Stimulated activated CD4-positive, alpha-beta T cell treated with anti-CD3 and anti-CD28 coated beads, TNF-alpha, amount 100 ng/mL, for 24 hours (primary cell): ENCODE data around the gene SORCS3.

Experiments used
- DNase-seq, 3 experiments: peaks; one replicate each; pipeline ENCODE4 v3.0.0-alpha.2; 2020; ENCODE audit warnings: low read depth in 3 of 3

Gene SORCS3

DNA sequence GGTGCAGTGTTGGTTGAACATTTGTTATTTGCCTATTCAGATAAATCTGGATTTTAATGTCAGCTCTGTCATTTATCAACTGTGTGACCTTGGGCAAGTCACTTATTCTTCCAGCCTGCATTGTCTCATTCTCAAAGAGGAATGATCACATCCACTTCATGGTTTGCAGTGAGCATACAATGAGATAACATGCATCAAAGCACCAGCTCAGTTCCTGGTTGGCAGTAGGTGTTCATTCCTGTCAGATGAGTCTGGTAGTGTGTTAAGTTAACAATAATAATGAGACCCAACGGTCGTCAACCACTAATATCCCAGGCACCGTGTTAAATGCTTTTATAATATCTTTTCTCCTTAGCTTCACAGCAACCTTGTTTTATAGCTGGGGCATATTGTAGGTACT is 137.3 kb downstream of the SORCS3 start:
- no peak for DNase-seq

- DNase-seq = no peak
Observed at GRCh38 chr10:104779701-104780100, 138.6 kb downstream of the SORCS3 start.

GRCh38 chr10:104780165-104780564 is 139.1 kb downstream of the SORCS3 start:
- DNase-seq = no peak

DNA sequence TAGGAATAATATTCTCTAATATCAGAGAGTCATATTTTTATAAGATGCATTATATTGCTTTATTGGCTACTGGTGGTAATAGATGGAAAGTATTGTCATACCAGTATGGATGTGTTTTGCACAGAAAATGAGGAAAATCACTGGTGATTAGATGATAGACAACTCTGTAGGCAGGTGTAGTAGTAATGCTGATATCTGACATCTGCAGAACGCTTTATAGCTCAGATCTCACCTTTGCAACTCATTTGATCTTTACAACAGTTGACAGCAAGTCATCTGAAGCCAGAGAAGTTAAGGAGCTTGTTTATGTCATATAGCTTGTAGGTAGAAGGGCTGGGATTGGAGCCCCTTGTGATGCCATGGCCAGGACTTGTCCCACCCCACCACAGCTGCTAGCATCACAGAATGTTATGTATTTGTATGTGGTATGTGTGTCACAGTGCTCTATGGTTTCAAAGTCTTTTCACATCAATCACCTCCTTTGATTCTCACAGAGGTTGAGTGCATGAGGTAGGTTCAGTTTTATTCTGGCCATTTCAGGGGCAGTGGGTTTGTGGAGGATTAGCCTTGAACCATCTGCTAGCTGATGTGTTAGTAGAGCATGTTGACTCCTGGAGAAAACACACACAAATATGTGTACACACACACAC is 140.0 kb downstream of the SORCS3 start:
- DNase-seq = no peak

- DNase-seq = no peak
Observed at GRCh38 chr10:104784452-104784851, 143.4 kb downstream of the SORCS3 start.

- DNase-seq = no peak
Observed at GRCh38 chr10:104791471-104791870, 150.4 kb downstream of the SORCS3 start.

DNA sequence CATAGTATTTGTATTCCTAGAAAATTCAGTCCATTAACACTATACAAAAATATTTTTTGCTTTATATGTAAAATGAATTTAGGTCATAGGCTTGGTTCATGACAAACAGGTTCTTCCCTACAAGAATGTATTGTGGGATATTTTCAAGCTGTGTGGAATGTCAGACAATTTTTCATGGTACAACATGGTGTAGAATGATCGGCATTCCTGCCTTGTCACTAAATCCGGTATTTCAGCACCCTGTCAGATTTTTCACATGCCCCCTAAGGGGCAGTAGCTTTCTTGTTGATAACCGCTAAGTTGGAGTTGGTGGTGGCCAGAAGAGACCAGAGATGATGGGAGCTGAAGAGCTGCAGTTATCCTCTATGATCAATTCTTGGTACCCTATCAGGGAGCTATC is 154.3 kb downstream of the SORCS3 start:
- DNase-seq = no peak

DNA sequence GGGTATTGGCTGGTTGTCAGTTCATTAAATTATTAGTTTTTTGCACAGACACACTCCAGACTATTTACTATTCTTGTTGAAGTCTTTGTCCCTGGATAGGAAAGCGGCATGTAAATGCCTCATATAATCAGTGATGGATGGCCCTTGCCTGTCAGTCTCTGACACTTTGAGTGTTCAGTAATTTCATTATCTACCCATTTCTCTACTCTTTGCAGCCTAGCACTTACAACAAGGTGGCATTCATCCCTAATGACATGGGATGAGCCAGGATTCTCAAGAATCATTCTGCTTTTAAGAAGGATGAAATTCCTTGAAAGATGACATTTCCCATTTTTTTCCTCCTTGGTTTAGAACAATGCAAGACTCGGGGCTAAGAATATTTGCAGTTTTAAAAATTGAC is 155.7 kb downstream of the SORCS3 start:
- DNase-seq = no peak

- DNase-seq = no peak
Observed at GRCh38 chr10:104802941-104803340, 161.9 kb downstream of the SORCS3 start.

GRCh38 chr10:104804880-104805279 is 163.8 kb downstream of the SORCS3 start:
- no peak for DNase-seq

DNA sequence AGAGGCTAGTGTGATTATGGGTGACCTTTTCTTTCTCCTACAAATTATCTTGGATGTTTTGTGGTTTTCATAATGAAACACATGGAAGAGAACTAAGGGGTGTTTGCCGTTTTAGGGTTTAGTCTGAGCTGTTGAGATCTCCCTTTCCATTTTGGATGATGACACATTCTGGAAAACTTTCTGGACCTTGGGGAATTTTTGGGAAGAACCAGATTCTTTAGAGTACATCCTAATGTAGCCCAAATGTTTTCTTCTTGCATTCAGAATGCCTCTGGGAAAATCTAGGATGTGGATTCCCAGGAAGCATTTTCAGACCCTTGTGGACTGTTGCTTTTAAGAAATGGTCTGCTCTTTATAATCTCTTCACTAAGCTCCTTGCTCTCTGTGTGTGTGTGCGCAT is 165.7 kb downstream of the SORCS3 start:
- no peak for DNase-seq

DNA sequence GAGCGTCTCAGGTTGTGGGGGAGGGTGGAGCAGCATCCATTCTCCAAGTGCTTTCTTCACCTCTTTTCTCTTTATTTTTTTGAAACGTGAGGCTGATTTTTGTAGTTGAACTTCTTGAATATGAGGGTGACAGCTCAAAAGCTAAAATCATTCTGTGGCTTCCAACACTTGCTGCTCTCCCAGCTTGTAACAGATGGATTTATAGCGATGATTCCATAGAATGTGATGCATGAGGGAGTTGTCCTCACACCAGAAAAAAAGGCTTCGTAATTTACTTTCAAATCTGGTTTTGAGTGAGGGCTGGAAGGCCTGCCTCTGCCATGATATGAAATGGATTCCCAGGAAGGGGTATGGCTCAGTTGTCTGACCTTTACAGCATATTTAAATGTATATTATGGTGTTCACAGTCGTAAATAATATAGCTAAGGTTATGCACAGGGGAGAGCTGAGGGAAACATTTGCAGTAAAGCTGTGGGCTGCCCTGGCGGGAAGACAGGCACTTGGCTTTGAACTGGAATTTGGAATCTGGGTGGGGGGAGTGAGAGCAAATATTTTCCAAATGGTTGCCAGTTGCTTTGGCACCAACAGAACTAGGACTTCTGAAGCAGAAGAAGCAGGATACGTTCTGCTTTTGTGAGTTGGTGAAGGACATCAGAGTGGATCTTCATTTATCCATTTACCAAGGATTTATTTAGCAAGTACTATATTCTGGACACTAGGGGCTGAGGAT is 166.7 kb downstream of the SORCS3 start:
- DNase-seq = no peak

DNA sequence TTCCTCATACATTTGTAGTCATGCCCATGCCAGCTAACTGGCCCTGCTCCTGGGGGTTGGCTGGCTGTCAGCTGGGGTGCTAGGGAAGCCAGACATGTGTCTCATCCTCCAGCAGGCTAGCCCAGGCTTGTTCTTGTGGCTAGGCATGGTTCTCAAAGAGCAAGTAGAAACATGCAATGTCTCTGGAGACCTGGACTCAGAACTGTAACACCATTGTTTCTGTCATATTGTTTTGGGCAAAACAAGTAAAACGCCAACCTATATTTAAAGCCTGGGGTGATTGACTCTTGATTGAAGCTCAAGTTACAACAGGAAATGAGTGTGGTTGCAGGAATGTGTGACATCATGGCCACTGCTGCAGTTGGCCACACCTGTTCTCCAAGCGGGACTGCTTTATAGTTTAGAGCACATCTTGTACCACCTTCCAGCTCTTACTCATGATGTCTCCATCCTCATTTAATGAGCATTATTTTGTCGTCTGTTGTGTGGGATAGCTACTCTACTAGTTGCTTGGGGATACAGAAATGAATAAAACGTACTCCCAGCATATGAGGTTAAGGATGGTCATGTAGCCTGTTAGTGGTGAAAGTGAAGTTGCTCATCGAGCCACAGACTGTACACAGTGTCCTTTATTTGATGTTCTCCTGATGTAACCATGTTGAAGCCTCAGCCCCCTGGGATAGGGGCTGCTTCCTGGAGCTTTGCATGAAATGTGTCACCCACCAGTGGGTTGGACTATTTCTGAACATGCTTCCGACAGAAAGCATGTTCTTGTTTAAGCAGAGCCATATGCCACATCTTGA is 168.4 kb downstream of the SORCS3 start:
- no peak for DNase-seq

GRCh38 chr10:104811166-104811565 is 170.1 kb downstream of the SORCS3 start:
- DNase-seq = no peak

DNA sequence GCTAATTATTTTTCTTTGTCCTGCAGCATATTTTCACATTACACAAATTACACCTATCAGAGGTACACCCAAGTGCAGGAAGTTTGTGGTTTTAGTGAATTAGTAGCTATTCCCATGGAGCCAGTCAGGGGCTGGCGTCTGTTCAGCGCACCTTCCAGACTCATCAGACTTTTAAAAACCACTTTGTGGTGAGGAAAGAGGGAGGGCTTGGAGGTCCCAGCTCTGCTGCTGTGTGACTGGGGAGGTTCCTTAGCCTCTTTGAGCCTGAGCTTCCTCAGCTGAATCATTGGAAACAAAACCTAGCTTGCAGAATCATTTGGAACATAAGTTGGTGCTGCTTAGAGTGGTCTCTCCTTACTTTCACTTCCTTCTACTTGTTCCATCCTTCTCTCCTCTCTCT is 175.4 kb downstream of the SORCS3 start:
- no peak for DNase-seq

DNA sequence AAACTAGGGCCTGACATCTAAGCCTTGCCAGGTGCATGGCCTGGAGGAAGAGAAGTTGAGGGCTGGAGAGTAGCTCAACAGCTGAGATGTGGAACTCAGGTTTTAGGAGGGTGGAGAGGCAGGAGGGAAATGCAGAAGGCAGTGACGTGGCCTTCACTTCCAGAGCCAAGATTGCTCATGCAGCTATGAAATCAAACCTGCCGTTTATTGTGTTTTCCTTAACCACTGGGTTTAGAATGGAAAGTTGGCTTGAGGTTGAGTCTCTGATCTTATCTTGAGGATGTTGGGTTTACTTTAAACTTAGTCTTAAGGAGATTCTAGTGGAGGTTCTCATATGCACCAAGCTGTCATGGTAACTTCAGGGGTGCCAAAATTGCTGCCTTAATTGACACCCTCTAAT is 178.6 kb downstream of the SORCS3 start:
- no peak for DNase-seq

GRCh38 chr10:104822088-104822487 is 181.0 kb downstream of the SORCS3 start:
- no peak for DNase-seq

DNA sequence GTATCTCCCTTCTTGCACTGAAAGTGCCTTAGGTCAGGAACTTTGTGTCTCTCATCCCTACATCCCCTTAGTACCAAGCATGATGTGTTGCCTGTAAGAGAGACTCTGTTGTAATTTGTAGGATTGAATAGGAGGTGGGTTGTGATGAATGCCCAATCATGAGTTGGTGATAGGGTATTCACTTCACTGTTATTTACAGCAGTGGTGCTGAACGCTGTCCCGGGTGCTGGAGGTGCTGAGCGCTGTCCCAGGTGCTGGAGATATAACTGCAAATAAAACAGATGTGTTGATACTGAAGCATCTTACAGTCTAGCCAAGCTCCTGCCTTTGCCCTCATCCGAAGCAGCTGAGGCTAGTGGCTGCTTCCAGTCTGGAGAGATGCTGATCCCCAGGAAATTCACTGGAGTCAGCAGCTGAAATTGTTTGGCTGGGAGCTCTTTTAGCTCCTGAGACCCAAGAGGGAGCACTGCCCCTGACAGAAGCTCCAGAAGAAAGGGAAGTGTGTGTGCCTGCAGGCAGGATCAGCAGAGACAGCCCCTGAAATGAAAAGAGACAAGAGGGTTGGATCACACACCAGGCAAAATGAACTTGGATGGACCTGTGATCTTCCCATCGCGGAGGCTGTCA is 183.4 kb downstream of the SORCS3 start:
- DNase-seq = peak in 1 of 3 experiments; percentile 6

- no peak for DNase-seq
Observed at GRCh38 chr10:104831272-104831671, 190.2 kb downstream of the SORCS3 start.

- DNase-seq = no peak
Observed at GRCh38 chr10:104834580-104834979, 193.5 kb downstream of the SORCS3 start.

- DNase-seq = no peak
Observed at GRCh38 chr10:104835422-104835821, 194.3 kb downstream of the SORCS3 start.

DNA sequence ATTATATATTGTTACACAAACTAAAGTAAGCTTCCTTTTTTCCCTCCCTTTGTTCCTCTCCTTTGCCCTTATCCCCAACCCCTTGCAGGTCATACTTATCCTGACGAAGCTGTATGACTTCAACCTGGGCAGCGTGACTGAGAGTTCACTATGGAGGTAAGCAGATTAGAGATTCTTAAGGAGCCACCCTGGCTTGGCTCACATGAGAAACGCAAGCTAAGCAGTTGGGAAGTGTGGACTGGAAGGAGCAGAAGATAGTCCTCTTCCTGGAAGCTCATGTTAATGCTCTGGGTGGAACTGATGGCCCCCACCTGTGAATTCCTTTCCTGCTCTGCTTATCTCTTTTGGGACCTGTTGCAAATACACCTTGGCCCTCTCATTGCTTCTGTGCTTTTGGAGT is 201.6 kb downstream of the SORCS3 start:
- no peak for DNase-seq
